GM21367 (cell line): ENCODE data around the gene NMU.
A peak's percentile ranks its signal among the peaks of the same experiment; 100 is the strongest.
"Not testable (repeated sequence)": the region's sequence is repeated elsewhere in the genome, so short reads cannot be mapped to it uniquely, and the experiment has no call there.

Experiments used
- ATAC-seq: cut with Tn5 transposase; IDR thresholded peaks from one replicate; pipeline ENCODE4 v1.9.1; 2021; ENCODE audit not compliant: unreplicated experiment

Gene NMU

GRCh38 chr4:55635741-55636655 lies at the start of gene NMU:
Gene NMU (minus strand): TSS chr4:55636298. CDS start chr4:55636192, 106 bp downstream.
- peak; percentile 73 for ATAC-seq

- ATAC-seq = no peak
These were observed 48.2 kb upstream of the NMU start for GRCh38 chr4:55684276-55684675.

DNA sequence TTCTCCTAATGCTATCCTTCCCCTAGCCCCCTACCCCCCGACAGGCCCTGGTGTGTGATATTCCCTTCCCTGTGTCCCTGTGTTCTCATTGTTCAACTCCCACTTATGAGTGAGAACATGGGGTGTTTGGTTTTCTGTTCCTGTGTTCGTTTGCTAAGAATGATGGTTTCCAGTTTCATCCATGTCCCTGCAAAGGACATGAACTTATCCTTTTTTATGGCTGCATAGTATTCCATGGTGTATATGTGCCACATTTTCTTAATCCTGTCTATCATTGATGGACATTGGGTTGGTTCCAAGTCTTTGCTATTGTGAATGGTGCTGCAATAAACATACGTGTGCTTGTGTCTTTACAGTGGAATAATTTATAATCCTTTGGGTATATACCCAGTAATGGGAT lies 46.7 kb upstream of the NMU start:
- not testable (repeated sequence) for ATAC-seq

DNA sequence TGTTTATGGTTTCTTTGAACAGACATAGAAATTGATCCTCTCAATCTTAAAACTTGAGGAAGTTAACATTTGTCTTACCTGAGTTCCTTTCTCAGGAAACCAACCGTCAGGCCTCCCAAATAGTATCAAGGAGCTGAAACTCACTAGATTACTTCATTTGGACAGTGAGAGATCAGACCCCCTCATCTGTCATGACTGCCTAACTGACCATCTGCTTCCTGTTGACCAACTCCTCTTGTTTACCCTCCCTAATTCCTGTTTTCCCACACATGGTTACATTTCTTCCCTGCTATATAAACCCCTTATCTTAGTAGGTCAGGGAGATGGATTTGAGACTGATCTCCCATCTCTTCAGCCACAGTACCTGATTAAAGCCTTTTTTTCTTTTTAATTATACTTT lies 46.2 kb upstream of the NMU start:
- ATAC-seq = no peak

GRCh38 chr4:55681430-55681829 lies 45.3 kb upstream of the NMU start:
- ATAC-seq = no peak

DNA sequence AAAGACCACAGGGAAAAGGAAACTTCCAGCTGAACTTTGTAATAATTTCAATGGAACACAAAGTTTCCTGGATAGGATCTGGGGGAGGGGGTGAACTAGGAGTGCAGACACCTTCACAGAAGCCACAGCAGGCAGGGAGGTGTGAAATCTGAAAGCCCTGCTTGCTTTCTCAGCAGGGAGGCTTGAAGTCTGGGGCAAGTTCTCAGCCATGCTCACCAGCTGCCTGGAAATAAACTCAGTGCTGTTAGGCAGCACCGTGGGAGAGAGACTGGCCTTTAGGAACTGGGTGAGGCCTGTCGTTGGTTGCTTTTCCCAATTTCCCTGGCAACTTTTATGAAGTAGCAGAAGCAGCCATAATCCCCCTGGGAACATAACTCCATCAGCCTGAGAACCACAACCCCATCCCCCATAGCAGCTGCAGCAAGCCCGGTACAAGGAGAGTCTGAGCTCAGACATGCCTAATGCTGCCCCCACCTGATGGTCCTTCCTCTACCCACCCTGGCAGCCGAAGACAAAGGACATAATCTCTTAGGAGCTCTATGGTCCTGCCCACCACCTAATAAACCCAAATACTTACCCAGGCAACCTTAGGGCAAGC lies 39.2 kb upstream of the NMU start:
- no peak for ATAC-seq

DNA sequence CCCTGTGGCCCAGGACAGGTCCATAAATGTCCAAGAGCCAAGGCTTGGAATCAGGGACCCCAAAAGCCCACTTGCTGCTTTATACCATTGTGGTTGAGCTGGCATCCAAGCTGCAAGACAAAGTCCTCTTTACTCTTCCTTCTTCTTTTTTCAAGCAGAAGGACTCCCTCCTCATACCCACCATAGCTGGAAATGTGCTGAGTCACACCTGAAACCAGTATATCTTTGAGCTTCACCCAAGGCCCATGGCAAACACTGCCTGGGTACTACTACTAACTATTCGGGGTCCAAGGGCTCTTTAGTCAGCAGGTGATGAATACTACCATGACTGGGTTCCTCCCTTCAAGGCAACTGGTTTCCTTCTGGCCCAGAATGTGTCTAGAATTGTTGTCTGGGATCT lies 37.3 kb upstream of the NMU start:
- no peak for ATAC-seq

DNA sequence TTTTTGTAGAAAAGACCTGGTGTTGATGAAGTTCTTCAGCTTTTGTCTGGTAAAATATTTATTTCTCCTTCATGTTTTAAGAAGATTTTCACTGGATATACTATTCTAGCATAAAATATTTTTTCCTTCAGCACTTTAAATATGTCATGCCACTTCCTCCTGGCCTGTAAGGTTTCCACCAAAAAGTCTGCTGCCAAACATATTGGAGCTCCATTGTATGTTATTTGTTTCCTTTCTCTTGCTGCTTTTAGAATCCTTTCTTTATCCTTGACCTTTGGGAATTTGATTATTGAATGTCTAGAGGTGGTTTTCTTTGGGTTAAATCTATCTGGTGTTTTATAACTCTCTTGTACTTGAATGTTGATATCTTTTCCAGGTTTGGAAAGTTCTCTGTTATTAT lies 35.6 kb upstream of the NMU start:
- no peak for ATAC-seq

DNA sequence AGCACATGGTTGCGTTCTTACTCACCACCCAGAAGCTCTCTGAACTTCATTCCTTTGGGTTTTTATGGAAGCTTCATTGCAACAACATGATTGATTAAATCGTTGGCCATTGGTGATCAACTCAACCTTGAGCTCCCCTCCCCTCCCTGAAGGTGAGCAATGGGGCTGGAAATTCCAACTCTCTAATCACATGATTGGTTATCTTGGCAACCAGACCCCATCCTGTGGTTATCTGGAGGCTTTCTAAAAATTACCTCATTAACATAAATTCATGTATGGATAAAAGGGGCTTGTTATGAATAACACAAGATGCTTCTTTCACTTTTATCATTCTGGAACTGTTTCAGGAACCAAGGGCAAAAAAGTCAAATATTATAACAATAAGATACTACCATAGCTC lies 34.6 kb upstream of the NMU start:
- no peak for ATAC-seq

DNA sequence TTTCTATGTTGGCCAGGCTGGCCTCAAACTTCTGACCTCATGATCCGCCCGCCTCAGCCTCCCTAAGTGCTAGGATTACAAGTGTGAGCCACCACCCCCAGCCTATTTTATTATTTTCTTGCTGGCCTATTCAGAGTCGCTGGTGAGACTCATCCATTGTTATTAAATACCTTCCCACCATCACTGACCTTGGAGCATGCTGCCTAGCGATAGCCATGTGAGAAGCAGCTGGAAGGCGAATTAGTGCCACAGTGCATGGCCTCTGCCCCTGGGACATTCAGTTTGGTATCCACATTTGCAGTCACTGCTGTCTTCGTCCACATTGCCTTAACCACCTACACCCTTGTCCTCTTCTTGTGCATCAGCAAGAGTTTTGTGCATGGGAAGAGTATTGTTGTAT lies 32.4 kb upstream of the NMU start:
- no peak for ATAC-seq

DNA sequence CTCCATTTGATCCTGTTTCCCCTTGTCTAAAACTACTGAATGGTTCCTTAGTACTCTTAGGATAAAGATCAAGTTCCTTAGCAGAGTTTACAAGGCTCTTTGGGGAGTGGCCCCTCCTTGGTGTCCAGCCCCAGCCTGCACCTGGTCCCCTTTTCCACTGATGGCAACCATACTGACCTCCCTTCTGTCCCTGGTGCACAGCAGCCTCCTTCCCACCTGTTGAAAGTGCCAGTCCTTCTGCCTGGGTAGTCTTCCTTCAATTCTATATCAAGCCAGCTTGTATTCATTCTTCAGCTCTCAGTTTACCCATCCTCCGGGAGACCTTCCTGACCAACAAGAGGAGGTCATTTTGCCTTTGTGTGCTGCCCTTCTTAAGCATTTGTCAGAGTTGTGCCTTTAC lies 30.4 kb upstream of the NMU start:
- ATAC-seq = no peak

- ATAC-seq = no peak
These were observed 27.0 kb upstream of the NMU start for GRCh38 chr4:55663145-55663544.

GRCh38 chr4:55661398-55662056 lies 25.4 kb upstream of the NMU start:
- no peak for ATAC-seq

DNA sequence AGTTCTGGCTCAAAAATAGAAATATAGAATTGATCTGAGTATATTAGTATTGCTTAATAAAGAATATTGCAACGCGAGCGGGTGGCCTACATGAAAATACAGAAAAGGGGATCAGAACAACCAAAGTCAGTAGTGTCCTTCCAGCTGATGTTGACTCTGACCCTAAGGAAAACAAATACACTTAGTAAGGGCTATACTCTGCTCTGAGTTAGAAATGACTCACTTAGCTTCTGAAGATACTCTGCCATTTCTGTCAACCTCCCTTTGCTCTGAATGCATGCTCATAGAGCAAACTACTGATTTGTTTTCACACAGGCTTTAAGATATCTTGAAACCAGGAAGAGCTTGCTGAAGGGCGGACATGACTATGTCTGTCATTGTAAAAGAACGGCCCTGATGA lies 22.6 kb upstream of the NMU start:
- ATAC-seq = no peak

GRCh38 chr4:55654131-55654530 lies 18.0 kb upstream of the NMU start:
- no peak for ATAC-seq

DNA sequence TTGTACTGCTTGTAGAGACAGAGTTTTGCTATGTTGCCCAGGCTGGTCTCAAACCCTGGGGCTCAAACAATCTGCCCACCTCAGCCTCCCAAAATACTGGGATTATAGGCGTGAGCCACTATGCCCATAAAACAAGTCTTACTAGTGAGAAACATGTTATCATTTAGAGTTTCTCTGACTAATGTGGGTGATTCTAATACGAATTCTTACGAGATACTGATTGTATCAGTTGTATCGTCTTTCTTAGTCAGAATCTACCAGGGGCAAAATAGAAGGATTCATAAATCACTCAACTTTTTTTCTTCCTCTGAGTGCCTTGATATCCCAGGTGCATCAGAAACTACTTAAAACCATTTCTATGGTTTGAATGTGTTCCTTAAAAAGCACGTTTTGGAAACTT lies 14.4 kb upstream of the NMU start:
- ATAC-seq = no peak

DNA sequence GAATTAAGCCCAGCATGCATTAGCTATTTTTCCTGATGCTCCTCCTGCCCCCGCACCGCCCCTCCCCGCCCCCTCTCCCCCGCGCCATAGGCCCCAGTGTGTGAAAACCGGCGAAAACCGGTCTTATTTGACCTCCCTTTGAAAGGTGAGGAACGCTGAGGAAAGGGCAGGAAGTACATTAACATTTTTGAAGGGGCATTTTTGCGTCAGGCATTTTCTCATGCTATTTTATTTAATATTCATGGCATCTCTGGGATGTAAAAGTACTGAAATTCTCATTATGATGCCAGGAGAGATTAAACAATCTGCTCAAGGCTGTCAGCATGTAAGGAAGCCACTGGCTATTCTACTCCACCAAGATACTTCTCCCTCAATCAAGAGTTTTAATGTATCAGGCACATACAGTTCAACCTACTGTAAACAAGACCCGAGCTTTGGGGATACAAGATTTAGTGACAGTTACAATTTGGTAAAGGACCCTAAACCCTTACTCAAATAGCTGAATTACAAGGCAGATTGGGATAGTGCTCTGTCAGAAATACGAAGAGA lies 1.2 kb upstream of the NMU start:
- ATAC-seq = no peak

- no peak for ATAC-seq
These were observed 530 bp upstream of the NMU start for GRCh38 chr4:55636656-55636999.

- no peak for ATAC-seq
These were observed 816 bp downstream of the NMU start for GRCh38 chr4:55635282-55635681.

GRCh38 chr4:55634417-55635128 lies 1.5 kb downstream of the NMU start:
- no peak for ATAC-seq

- no peak for ATAC-seq
These were observed 2.2 kb downstream of the NMU start for GRCh38 chr4:55633903-55634302.
